ENCODE measurements around the gene GCK. TPM values are rescaled to one million over a fixed set of nuclear protein-coding genes. Genes with fewer than 3 reads are reported as not detected.

GCK gene
- total and polyA plus RNA-seq, 2 donors (not counting 3 experiments of a cell fraction or from before 2014, with no cell fraction given): 0.17 to 0.51 TPM

DNA sequence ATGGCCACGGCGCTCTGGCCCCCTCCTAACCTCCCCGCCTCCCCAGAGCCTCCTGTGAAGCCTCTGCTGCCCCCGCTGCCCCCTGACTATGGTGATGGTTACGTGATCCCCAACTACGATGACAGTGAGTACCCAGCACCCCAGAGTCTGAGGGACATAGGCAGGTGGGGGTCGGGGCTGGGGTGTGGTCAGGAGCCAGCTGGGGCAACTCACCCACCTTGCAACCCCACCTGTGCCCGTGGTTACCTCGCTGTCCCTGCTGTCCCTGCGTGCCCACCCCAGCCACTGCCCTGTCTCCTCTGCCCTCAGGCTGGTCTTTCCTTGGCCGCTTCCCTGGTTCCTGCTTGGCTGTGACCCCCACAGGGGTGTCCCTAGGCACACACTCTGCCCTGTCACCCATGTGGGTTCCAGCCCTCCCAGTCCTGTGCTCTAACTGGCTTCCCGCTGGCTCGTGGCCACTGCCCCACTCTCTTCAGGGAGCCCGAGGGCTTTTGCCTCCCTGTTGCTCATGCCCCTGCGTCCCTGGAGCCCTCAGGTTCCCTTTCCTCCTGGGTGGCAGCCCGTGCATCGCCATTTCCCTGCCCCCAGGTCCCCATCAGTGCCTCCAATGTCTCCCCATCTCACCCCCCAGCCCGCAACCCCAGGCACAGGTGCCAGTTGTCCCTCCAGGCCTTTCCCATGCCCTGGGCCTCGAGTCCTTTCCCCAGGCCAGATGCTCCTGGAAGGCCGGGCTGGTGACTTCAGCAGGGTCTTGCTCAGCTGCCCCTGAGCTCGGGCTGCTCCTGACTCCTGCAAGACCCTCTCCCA lies 81.1 kb downstream of the GCK start:
- Histone ChIP-seq H3K36me3 (ENCODE audit: control insufficient read depth in 2 of 2, extremely low read depth in 1 of 2, insufficient read depth in 2 of 2, low read length in 2 of 2) (no peaks in the 10 kb centered on the region), H3K79me2 (ENCODE audit: control insufficient read depth, insufficient read depth, low read length) (peaks cover 5% of the 10 kb centered on the region), H3K4me2 (ENCODE audit: insufficient read depth, low read length) (no peak overlapping the region), H3K4me3 (replicated peaks in 1 of 3; ENCODE audit: insufficient read depth in 1 of 3, low read depth in 1 of 3, low read length in 3 of 3) (no peak overlapping the region), H3K4me1 (ENCODE audit: control insufficient read depth, extremely low read depth, insufficient read depth, low read length) (peaks cover 3% of the 10 kb centered on the region), H3K27ac (ENCODE audit: insufficient read depth, low read depth, low read length) (no peak overlapping the region), H3K27me3 (ENCODE audit: control insufficient read depth in 2 of 2, insufficient read depth in 2 of 2, low read length in 2 of 2) (no peaks in the 10 kb centered on the region), H3K9me3 (replicated peaks; ENCODE audit: control insufficient read depth, insufficient read depth, low read length) (no peaks in the 10 kb centered on the region), H3K9ac (replicated peaks; ENCODE audit: extremely low read depth, insufficient read depth, low read length) (no peak overlapping the region), H3K9me1 (replicated peaks; ENCODE audit: control insufficient read depth, extremely low read depth, insufficient read depth, low read length) (no peaks in the 10 kb centered on the region), H2AFZ (ENCODE audit: low read depth, low read length) (no peak overlapping the region), H4K20me1 (replicated peaks; ENCODE audit: control insufficient read depth, extremely low read depth, insufficient read depth, low read length) (no peaks in the 10 kb centered on the region)
- dilution Hi-C loops (cut with MboI; ENCODE audit: extremely low pct_ligation_motif_present, low sequenced_read_pairs): no loop called here
- no peak for TF ChIP-seq FOS (IDR thresholded peaks at IDR 0.05; ENCODE audit: borderline replicate concordance, insufficient read depth, low read length)
- TF ChIP-seq, protein P1, sequence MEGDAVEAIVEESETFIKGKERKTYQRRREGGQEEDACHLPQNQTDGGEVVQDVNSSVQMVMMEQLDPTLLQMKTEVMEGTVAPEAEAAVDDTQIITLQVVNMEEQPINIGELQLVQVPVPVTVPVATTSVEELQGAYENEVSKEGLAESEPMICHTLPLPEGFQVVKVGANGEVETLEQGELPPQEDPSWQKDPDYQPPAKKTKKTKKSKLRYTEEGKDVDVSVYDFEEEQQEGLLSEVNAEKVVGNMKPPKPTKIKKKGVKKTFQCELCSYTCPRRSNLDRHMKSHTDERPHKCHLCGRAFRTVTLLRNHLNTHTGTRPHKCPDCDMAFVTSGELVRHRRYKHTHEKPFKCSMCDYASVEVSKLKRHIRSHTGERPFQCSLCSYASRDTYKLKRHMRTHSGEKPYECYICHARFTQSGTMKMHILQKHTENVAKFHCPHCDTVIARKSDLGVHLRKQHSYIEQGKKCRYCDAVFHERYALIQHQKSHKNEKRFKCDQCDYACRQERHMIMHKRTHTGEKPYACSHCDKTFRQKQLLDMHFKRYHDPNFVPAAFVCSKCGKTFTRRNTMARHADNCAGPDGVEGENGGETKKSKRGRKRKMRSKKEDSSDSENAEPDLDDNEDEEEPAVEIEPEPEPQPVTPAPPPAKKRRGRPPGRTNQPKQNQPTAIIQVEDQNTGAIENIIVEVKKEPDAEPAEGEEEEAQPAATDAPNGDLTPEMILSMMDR (IDR thresholded peaks at IDR 0.05; ENCODE audit: extremely low read depth in 1 of 2, insufficient read depth in 1 of 2, low read depth in 1 of 2, low read length in 2 of 2): no peak
- TF ChIP-seq, protein P2, sequence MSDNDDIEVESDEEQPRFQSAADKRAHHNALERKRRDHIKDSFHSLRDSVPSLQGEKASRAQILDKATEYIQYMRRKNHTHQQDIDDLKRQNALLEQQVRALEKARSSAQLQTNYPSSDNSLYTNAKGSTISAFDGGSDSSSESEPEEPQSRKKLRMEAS (IDR thresholded peaks at IDR 0.05; ENCODE audit: insufficient read depth, insufficient read length): no peak
- no peak for TF ChIP-seq POLR2A (IDR thresholded peaks at IDR 0.05; ENCODE audit: low read depth, low read length)
- TF ChIP-seq MYC (IDR thresholded peaks at IDR 0.05; ENCODE audit: low read depth, low read length): no peak
- TF ChIP-seq GATA2 (IDR thresholded peaks at IDR 0.05; ENCODE audit: insufficient read depth, insufficient read length, low read depth, low read length): no peak
- no peak for TF ChIP-seq POLR2AphosphoS5 (IDR thresholded peaks at IDR 0.05; ENCODE audit: insufficient read depth, low read depth, low read length)
- TF ChIP-seq EZH2 (IDR thresholded peaks at IDR 0.05; ENCODE audit: borderline replicate concordance, low read depth, low read length, severe bottlenecking): no peak
- no peak for TF ChIP-seq JUN (IDR thresholded peaks at IDR 0.05; ENCODE audit: borderline replicate concordance, insufficient read depth, insufficient read length, low read depth)
- FAIRE-seq (no peak), DNase-seq (ENCODE audit: low read depth, low spot score) (no peak)
- BruUV-seq (replicated peaks): no TSS peak
- intact Hi-C loops (cut with micrococcal nuclease): no loop called here
- ChIA-PET CTCF (interaction anchor here (1.5 kb wide), 1 partner anchor 15 kb away, joined by 5 read pairs; the partner anchor contains the start of gene POLD2), POLR2A (no interaction called here)
